BLaER1 (cell line): ENCODE data around the gene TAF8.
A peak's percentile ranks its signal among the peaks of the same experiment; 100 is the strongest.
"Not testable (repeated sequence)": the region's sequence is repeated elsewhere in the genome, so short reads cannot be mapped to it uniquely, and the experiment has no call there.

Source experiments
- H3K27ac ChIP-seq: shearing (Covaris generic); formaldehyde crosslinking; 2 replicates; pipeline ENCODE4 v1.8.1; 2022
- H3K27me3 ChIP-seq: shearing (Covaris generic); formaldehyde crosslinking; 2 replicates; pipeline ENCODE4 v1.8.1; 2022
- H3K36me3 ChIP-seq: shearing (Covaris generic); formaldehyde crosslinking; 2 replicates; pipeline ENCODE4 v1.8.1; 2022
- H3K4me1 ChIP-seq: shearing (Covaris generic); formaldehyde crosslinking; 2 replicates; pipeline ENCODE4 v1.8.1; 2022
- H3K4me2 ChIP-seq: shearing (Covaris generic); formaldehyde crosslinking; 2 replicates; pipeline ENCODE4 v1.8.1; 2022
- H3K4me3 ChIP-seq: shearing (Covaris generic); formaldehyde crosslinking; 2 replicates; pipeline ENCODE4 v1.8.1; 2022
- H3K9ac ChIP-seq: shearing (Covaris generic); formaldehyde crosslinking; 2 replicates; pipeline ENCODE4 v1.8.1; 2022
- H3K9me3 ChIP-seq: shearing (Covaris generic); formaldehyde crosslinking; 2 replicates; pipeline ENCODE4 v1.8.1; 2022
- H4K20me1 ChIP-seq: shearing (Covaris generic); formaldehyde crosslinking; 2 replicates; pipeline ENCODE4 v1.8.1; 2022
- Cebpa-rat ChIP-seq: shearing (Covaris generic); IDR thresholded peaks from 2 replicates; pipeline ENCODE4 v1.8.1; 2022

The TAF8 gene

GRCh38 chr6:42026540-42026939, 23.8 kb upstream of the TAF8 start:
- peak overlapping the region; percentile 81 for H3K4me2 ChIP-seq
- H3K27ac ChIP-seq = peak overlapping the region; percentile 96
- H3K9ac ChIP-seq = peak overlapping the region; percentile 79

DNA sequence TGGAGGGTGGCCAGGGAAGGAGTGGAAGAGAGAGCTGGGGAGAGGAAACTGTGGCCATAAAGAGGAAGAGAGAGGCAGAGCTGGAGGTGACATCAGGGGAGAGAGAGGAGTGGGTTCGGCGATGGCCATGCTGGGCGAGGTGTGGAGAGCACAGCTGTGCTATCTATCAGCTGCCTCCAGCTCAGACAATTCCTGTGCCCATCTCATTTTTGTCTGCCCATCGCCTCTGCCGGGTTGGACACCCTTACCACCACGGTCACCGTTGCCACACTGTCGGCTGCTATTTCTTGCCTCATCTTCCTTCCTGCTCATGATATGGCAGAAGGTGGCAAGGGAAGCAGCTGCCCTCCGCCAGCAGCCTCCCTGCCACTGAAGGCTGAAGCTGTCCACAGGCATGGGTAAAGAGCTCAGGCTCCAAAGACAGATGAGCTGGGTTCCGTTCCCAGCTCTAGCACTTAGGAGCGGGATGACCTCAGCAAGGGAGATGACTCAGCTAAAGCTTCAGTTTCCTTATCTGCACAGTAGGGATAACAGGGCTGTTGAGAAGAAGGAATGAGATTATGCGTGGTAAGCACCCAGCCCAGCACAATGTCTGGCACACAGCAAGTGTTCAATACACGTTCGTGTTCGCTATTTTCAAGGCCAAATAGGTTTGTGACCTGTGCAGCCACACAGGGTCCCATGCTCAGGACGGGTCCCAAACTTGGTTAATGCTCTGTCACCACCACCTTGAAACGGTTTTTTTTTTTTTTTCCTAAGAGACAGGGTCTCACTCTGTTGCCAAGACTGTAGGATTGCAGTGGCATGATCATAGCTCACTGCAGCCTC, 21.9 kb upstream of the TAF8 start:
- Histone ChIP-seq H3K27ac (peak overlapping the region; percentile 96), H3K4me1 (peaks cover 100% of the 10 kb centered on the region), H3K9ac (peak overlapping the region; percentile 79), H4K20me1 (no peaks in the 10 kb centered on the region), H3K4me3 (peak overlapping the region; percentile 34; the same call in 1 of the 2 replicates), H3K36me3 (peaks cover 44% of the 10 kb centered on the region), H3K9me3 (no peaks in the 10 kb centered on the region), H3K4me2 (peak overlapping the region; percentile 81), H3K27me3 (no peaks in the 10 kb centered on the region)
- TF ChIP-seq Cebpa-rat = peak; percentile 85

More at GRCh38 chr6:42026540-42026939, 23.8 kb upstream of the TAF8 start:
- Histone ChIP-seq H3K4me1 (peaks cover 100% of the 10 kb centered on the region), H3K36me3 (peaks cover 40% of the 10 kb centered on the region), H4K20me1 (no peaks in the 10 kb centered on the region), H3K4me3 (no peak overlapping the region), H3K9me3 (no peaks in the 10 kb centered on the region), H3K27me3 (no peaks in the 10 kb centered on the region)
- no peak for TF ChIP-seq Cebpa-rat

GRCh38 chr6:42029062-42029685, 21.1 kb upstream of the TAF8 start:
- Histone ChIP-seq H3K9me3 (no peaks in the 10 kb centered on the region), H3K36me3 (peaks cover 51% of the 10 kb centered on the region), H3K4me3 (peak overlapping the region; percentile 22; the same call in 1 of the 2 replicates), H3K9ac (peak overlapping the region; percentile 79), H3K27me3 (no peaks in the 10 kb centered on the region), H3K27ac (peak overlapping the region; percentile 96), H3K4me1 (peaks cover 98% of the 10 kb centered on the region), H4K20me1 (no peaks in the 10 kb centered on the region), H3K4me2 (peak overlapping the region; percentile 81)
- TF ChIP-seq Cebpa-rat = no peak

GRCh38 chr6:42029881-42030280, 20.4 kb upstream of the TAF8 start:
- Histone ChIP-seq H3K4me2 (peak overlapping the region; percentile 81), H3K4me3 (no peak overlapping the region; the same call in 1 of the 2 replicates)

DNA sequence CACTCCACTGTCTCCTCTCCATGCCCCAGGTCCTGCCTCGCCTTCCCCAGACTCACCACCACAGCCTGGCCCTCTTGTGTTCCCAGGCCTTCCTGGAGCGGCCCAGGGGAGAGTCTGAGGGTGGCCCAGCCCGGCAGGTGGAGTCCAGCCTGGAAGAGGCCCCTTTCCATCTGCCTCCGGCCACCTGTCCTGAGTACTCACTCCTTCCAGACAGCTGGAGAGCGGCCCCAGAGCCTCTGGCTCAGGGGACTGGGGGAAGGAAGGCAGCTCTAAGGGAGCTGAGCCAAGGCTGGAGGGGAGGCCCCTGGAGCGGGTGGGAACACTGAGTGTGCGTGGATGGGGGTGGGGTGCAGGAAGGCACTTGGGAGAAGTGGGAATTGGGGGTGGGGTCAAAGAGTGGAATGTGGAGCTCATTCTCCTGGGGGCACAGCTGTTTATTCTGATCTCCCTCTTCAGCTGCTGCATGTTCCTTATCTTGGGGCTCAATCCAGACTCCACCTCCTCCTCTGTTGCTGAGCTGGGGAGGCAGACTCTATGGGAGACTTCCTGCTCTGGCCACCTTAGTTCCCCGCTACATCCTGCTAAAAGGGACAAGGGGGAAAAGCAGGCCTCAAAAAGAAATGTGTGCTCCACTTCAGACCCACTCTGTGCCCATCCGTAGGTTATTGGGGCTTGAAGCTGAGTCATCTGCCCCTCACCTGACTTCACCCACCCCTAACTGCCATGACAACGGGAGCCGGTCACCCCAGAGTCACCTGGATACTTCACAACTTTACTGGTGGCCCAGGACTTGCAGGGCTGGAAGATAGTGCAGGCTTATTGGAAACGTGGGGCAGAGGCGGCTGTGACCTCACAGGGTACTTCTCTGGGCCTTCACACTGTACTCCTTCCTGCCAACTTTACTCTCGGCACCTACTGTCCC, 19.5 kb upstream of the TAF8 start:
- peaks cover 96% of the 10 kb centered on the region for H3K4me1 ChIP-seq
- H3K27ac ChIP-seq = peak overlapping the region; percentile 96
- H3K9ac ChIP-seq = peak overlapping the region; percentile 79
- no peaks in the 10 kb centered on the region for H3K9me3 ChIP-seq
- peaks cover 62% of the 10 kb centered on the region for H3K36me3 ChIP-seq
- peak overlapping the region; percentile 81 for H3K4me2 ChIP-seq
- H4K20me1 ChIP-seq = no peaks in the 10 kb centered on the region
- TF ChIP-seq Cebpa-rat = no peak
- H3K4me3 ChIP-seq = peak overlapping the region; percentile 46
- no peaks in the 10 kb centered on the region for H3K27me3 ChIP-seq

More at GRCh38 chr6:42029881-42030280, 20.4 kb upstream of the TAF8 start:
- Histone ChIP-seq H3K27ac (peak overlapping the region; percentile 96), H4K20me1 (no peaks in the 10 kb centered on the region), H3K36me3 (peaks cover 58% of the 10 kb centered on the region), H3K27me3 (no peaks in the 10 kb centered on the region), H3K4me1 (peaks cover 96% of the 10 kb centered on the region), H3K9ac (peak overlapping the region; percentile 79), H3K9me3 (no peaks in the 10 kb centered on the region)
- no peak for TF ChIP-seq Cebpa-rat

DNA sequence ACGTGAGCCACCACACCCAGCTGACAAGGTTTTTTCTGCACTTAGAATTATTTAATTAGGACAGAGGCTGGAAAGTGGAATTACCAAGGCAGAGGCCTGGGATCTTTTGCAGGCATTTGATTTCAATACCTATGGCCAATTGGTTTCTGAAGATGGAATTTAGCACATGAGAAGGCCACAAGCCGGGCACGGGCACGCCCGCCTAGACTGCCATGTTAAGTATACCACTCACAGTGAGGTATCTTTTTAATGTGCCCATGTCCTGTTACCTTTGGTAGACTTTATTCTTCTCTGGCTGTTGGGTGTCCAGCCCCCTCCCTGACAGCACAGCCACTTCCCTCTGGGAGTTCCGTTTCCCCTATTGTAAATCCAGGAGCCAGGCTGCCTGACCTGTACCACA, 18.0 kb upstream of the TAF8 start:
- TF ChIP-seq Cebpa-rat = no peak
- peaks cover 54% of the 10 kb centered on the region for H3K36me3 ChIP-seq
- no peaks in the 10 kb centered on the region for H4K20me1 ChIP-seq
- H3K27me3 ChIP-seq = no peaks in the 10 kb centered on the region
- peaks cover 95% of the 10 kb centered on the region for H3K4me1 ChIP-seq
- H3K27ac ChIP-seq = peak overlapping the region; percentile 96
- peak overlapping the region; percentile 79 for H3K9ac ChIP-seq
- H3K9me3 ChIP-seq = no peaks in the 10 kb centered on the region
- peak overlapping the region; percentile 81 for H3K4me2 ChIP-seq
- H3K4me3 ChIP-seq = no peak overlapping the region

DNA sequence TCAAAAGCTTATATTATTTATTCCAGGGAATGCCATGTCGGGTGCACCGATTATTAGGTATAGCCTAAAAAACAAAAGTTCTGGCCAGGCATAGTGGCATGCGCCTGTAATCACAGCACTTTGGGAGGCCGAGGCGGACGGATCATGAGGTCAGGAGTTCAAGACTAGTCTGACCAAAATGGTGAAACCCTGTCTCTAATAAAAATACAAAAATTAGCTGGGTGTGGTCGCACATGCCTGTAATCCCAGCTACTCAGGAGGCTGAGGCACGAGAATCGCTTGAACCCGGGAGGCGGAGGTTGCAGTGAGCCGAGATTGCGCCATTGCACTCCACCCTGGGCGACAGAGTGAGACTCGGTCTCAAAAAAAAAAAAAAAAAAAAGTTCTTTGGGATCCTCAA, 12.7 kb upstream of the TAF8 start:
- Histone ChIP-seq H3K27ac (peak overlapping the region; percentile 95), H3K9ac (peak overlapping the region; percentile 89), H3K4me2 (peak overlapping the region; percentile 98), H3K36me3 (peaks cover 44% of the 10 kb centered on the region), H3K4me1 (peaks cover 95% of the 10 kb centered on the region)
- H4K20me1 ChIP-seq, H3K9me3 ChIP-seq, H3K27me3 ChIP-seq, H3K4me3 ChIP-seq: not testable (repeated sequence)

DNA sequence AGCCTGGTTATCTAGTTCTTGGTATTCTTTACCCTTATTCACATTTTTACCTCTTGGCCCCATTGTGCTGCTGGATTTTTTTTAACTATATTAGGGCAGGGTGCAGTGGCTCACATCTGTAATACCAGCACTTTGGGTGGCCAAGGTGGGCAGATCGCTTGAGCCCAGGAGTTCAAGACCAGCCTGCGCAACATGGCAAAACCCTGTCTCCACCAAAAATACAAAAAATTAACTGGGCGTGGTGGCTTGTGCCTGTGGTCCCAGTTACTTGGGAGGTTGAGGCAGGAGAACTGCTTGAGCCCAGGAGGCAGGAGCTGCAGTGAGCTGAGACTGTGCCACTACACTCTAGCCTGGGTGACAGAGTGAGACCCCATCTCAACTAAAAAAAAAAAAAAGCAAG, 12.2 kb upstream of the TAF8 start:
- Histone ChIP-seq H3K4me1 (peaks cover 95% of the 10 kb centered on the region), H4K20me1 (no peaks in the 10 kb centered on the region), H3K27ac (peak overlapping the region; percentile 95), H3K36me3 (peaks cover 44% of the 10 kb centered on the region), H3K4me2 (peak overlapping the region; percentile 98), H3K9me3 (no peaks in the 10 kb centered on the region), H3K27me3 (no peaks in the 10 kb centered on the region), H3K9ac (peak overlapping the region; percentile 89), H3K4me3 (no peak overlapping the region)
- no peak for TF ChIP-seq Cebpa-rat

DNA sequence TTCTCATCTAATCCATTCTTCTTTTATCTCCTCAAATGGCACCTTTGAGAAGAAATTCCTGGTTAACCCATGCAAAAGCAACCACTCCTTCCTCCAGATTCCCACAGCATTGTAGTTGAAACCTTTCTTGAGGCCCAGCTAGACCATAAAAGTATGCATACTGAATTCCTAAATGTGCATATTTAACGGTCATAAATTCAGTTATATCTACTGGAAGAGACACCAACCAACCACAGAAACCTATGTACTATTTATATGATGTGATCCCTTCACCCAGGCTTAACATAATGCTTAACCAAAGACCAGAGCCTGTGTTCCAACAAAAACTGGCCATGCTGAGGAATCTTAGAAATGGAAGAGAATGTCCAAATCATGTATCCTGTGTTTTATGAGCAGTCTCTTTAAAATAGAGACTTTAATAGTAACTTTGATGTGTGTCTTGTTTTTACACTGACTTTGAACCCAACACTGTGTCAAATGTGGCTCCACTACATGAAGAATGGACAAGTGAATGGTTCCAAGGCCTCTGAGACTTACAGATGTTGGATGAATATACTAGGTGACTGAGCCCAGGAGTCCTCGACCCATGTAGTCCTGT, 11.4 kb upstream of the TAF8 start:
- peaks cover 95% of the 10 kb centered on the region for H3K4me1 ChIP-seq
- peak overlapping the region; percentile 98 for H3K4me2 ChIP-seq
- peak overlapping the region; percentile 40 for H3K4me3 ChIP-seq
- no peaks in the 10 kb centered on the region for H3K9me3 ChIP-seq
- H3K27ac ChIP-seq = peak overlapping the region; percentile 95
- TF ChIP-seq Cebpa-rat = no peak
- H3K36me3 ChIP-seq = peaks cover 46% of the 10 kb centered on the region
- no peaks in the 10 kb centered on the region for H4K20me1 ChIP-seq
- H3K27me3 ChIP-seq = no peaks in the 10 kb centered on the region
- peak overlapping the region; percentile 89 for H3K9ac ChIP-seq
